Measurements from ENCODE around the gene MAL.

MAL gene

GRCh38 chr2:95072424-95072823 lies 46.9 kb downstream of the MAL start:
- TF ChIP-seq MYC (IDR thresholded peaks at IDR 0.05; ENCODE audit: low read depth, low read length) (no peak), POLR2A (IDR thresholded peaks at IDR 0.05; ENCODE audit: extremely low read depth, insufficient read length) (no peak)
- TF ChIP-seq, protein P1, sequence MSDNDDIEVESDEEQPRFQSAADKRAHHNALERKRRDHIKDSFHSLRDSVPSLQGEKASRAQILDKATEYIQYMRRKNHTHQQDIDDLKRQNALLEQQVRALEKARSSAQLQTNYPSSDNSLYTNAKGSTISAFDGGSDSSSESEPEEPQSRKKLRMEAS (IDR thresholded peaks at IDR 0.05; ENCODE audit: low read depth, low read length): no peak
- TF ChIP-seq, protein P2, sequence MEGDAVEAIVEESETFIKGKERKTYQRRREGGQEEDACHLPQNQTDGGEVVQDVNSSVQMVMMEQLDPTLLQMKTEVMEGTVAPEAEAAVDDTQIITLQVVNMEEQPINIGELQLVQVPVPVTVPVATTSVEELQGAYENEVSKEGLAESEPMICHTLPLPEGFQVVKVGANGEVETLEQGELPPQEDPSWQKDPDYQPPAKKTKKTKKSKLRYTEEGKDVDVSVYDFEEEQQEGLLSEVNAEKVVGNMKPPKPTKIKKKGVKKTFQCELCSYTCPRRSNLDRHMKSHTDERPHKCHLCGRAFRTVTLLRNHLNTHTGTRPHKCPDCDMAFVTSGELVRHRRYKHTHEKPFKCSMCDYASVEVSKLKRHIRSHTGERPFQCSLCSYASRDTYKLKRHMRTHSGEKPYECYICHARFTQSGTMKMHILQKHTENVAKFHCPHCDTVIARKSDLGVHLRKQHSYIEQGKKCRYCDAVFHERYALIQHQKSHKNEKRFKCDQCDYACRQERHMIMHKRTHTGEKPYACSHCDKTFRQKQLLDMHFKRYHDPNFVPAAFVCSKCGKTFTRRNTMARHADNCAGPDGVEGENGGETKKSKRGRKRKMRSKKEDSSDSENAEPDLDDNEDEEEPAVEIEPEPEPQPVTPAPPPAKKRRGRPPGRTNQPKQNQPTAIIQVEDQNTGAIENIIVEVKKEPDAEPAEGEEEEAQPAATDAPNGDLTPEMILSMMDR (IDR thresholded peaks at IDR 0.05; ENCODE audit: low read depth, low read length): no peak
- no peak for DNase-seq (ENCODE audit: low read depth)
- no peak overlapping the region for H3K4me3 ChIP-seq (ENCODE audit: low read depth, low read length)

DNA sequence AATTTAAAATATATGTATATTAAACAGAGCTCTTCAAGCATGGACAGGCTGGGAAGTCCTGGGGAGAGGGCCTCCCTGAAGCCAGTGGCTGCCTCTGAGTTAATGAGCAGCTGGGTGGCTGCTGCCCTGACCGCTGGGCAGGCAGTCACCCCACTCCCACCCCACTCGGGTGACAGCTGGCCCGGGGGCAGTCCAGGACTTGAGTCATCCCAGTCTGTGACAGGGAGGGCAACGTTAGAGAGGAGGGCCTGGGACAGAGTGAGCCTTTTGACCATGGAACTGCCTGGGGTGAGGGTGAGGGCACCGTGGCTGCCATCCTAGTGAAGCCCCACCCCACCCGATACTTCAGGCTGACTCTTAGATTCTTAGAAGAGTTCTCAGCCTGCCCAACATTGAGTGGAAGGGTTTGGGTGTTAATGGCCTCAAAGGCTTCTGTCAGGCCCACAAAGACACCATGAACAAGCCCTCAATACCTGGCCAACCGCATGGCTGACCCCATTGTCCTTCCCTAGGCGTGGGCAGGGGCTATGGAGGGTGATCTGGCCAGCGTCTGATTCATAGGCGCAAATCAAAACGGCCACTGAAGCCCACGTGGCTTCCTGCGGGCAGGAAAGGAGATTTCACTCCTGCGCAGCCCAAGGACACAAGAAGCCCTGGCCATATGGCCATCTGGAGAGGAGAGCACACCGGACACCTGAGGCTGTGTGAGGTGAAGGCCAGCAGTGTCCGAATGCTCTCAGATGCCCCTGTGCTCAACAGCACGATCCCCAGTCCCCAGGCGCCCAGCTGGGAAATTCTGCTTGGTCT lies 48.6 kb downstream of the MAL start:
- no peak for DNase-seq (ENCODE audit: low read depth)
- TF ChIP-seq, protein P1 (IDR thresholded peaks at IDR 0.05; ENCODE audit: low read depth, low read length): no peak
- TF ChIP-seq MYC (IDR thresholded peaks at IDR 0.05; ENCODE audit: low read depth, low read length) (no peak), POLR2A (IDR thresholded peaks at IDR 0.05; ENCODE audit: extremely low read depth, insufficient read length) (no peak)
- TF ChIP-seq, protein P2 (IDR thresholded peaks at IDR 0.05; ENCODE audit: low read depth, low read length): no peak
- no peak overlapping the region for H3K4me3 ChIP-seq (ENCODE audit: low read depth, low read length)

DNA sequence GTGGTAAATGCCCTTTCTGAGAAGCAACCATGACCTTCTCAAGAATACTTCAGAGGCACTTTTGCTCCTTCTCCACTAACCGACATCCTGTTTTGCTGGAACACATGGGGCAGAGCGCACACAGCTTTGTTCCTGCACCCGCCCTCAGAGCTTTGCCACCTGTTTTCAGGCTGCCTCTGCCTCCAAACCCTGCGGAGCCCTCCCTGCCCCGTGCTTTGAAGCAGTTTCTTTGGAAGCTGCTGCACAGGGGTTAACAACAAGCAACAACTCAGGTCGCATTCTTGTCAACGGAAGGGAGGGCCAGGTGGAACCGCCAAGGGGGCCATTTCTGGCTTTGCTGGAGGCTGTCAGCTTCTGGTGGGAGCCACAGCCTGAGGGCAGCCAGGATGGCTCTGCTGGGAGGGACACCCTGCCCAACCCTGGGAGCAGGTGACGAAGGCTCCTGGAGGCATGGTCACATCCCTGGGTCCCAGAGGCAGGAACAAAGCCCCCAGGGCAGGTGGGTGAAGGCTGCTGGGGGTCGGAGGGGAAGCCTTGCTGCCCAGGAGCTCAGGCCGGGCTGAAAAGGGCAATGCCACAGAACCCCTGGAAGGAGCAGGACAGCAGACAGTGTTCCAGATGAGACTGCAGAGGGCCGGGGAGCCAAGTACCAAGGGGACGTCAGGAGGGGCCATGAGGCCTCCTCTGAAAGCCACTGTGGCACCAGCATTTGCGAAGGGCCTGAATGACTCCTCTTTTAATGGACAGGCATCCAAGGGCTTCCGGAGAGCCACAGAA lies 49.3 kb downstream of the MAL start:
- DNase-seq (ENCODE audit: low read depth): no peak
- TF ChIP-seq, protein P1 (IDR thresholded peaks at IDR 0.05; ENCODE audit: low read depth, low read length): no peak
- TF ChIP-seq POLR2A (IDR thresholded peaks at IDR 0.05; ENCODE audit: extremely low read depth, insufficient read length) (no peak), MYC (IDR thresholded peaks at IDR 0.05; ENCODE audit: low read depth, low read length) (no peak)
- TF ChIP-seq, protein P2 (IDR thresholded peaks at IDR 0.05; ENCODE audit: low read depth, low read length): no peak
- H3K4me3 ChIP-seq (ENCODE audit: low read depth, low read length): no peak overlapping the region

GRCh38 chr2:95075440-95076132 lies 50.1 kb downstream of the MAL start:
- TF ChIP-seq MYC (IDR thresholded peaks at IDR 0.05; ENCODE audit: low read depth, low read length): no peak
- TF ChIP-seq, protein P2 (IDR thresholded peaks at IDR 0.05; ENCODE audit: low read depth, low read length): no peak
- TF ChIP-seq POLR2A (IDR thresholded peaks at IDR 0.05; ENCODE audit: extremely low read depth, insufficient read length): no peak
- TF ChIP-seq, protein P1 (IDR thresholded peaks at IDR 0.05; ENCODE audit: low read depth, low read length): no peak
- no peak for DNase-seq (ENCODE audit: low read depth)
- H3K4me3 ChIP-seq (ENCODE audit: low read depth, low read length): no peak overlapping the region

GRCh38 chr2:95076705-95077529 lies 51.4 kb downstream of the MAL start:
- H3K4me3 ChIP-seq (ENCODE audit: low read depth, low read length): no peak overlapping the region
- peak; percentile 62 for DNase-seq (ENCODE audit: low read depth)
- TF ChIP-seq, protein P1 (IDR thresholded peaks at IDR 0.05; ENCODE audit: low read depth, low read length): no peak
- TF ChIP-seq MYC (IDR thresholded peaks at IDR 0.05; ENCODE audit: low read depth, low read length) (no peak), POLR2A (IDR thresholded peaks at IDR 0.05; ENCODE audit: extremely low read depth, insufficient read length) (no peak)
- TF ChIP-seq, protein P2 (IDR thresholded peaks at IDR 0.05; ENCODE audit: low read depth, low read length): peak; percentile 75
